Midbrain (tissue), 1 donor: ENCODE data around the gene CNTNAP2.

Experiments
- DNase-seq: peaks from one replicate; lab custom pipeline; 2025; lab: John Stamatoyannopoulos, UW

CNTNAP2 gene

DNA sequence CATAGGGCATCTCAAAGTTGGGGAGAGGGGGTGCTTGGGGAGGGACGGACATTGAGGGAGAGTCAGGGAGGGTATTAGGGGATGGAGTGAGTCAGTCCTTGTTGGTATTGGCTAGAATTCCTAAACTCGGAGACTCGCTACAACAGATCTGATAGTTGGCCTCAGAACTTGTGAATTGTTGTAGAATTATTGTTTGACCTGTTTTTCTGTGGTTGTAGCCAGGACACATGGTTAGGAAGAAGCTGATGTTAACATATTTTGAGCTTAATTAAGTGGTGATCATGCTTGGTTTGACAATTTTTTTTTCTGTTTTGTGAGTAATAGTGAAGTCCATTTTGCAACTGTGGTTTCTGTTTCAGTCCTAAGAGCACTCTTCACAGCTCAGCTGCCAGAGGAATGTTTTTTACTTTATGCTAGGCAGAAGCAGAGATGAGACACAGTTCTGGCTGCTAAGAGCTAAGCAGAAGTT is 1283.7 kb downstream of the CNTNAP2 start:
- no peak for DNase-seq

GRCh38 chr7:147400925-147401324 is 1284.3 kb downstream of the CNTNAP2 start:
- no peak for DNase-seq

GRCh38 chr7:147405621-147406020 is 1289.0 kb downstream of the CNTNAP2 start:
- DNase-seq: no peak

DNA sequence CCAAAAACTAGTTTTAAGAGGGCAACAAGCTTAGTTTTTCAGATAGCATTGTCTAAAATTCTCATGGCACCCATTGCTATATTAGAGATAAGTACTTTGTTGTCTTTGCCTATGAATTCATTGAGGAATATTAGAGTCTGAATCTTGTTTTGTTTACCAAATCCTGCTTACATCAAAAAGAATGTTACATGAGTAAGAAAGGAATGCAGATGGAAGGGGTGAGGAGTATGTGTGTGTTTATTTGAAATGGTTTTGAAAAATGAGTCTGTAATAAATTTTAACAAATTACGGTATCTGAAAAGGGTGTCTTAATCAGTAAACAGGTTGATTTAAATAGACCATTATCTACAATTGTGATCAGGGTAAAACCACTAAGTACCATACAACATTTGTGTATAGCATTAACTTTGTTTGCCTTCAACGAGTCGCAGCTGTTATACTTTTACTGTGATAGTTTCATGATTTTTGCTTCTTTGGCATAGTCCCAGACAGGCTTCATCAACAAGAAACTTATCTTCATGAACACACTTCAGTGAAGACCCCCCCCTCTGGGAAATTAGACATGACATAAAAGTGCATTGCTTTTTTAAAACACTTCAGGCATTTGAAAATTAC is 1290.0 kb downstream of the CNTNAP2 start:
- DNase-seq: no peak

- DNase-seq: no peak
These were observed 1294.5 kb downstream of the CNTNAP2 start for GRCh38 chr7:147411096-147411495.

- DNase-seq: no peak
These were observed 1295.5 kb downstream of the CNTNAP2 start for GRCh38 chr7:147412109-147412508.

DNA sequence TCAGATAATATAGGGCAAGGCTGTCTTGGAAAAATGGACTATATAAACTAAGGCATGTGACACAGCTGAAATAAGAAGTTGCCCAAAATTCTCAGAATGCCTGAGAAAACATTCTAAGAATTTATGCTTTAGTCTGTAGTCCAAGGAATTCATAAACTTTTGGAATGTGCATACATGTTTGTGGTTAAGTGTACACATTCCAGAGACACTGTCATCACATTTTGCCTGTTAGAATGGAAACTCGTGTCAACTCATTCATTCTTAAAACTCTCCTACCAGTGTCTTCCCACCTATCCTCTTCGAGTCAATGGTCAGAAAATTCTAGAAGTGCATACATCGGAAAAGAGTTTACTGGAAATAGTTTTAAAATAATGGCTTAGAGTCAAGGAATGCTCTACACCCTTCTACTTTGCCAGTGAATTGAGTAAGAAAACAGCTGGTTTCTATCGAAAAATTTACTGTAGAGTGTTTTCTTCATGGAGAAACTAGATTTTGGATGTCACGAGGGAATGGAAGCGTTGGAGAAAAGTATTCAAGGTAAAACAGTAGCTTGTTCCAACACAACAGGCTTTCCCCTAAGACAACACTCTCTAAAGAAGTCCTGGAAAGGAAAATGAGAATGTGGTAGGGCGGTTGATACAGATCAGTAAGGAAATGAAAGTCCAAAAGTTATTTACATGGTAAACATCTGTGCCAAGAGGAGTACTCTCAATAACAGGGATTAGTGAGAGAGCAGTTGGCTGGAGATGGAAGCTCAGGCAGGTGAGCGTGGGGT is 1296.4 kb downstream of the CNTNAP2 start:
- DNase-seq: no peak

DNA sequence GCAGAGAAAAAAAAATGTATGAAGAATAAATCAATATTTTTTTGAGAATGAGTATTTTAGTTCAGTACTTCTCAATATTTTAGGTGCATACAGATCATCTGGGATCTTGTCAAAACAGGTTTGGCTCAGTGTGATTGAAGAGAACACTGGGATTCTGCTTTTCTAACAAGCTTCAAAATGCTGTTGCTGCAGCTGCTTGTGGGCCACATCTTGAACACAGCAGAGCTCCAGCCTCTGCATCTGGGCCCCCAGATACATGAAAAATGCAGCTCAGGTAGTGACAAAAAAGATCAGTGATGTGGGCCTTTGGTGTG is 1296.9 kb downstream of the CNTNAP2 start:
- no peak for DNase-seq

GRCh38 chr7:147415991-147416390 is 1299.4 kb downstream of the CNTNAP2 start:
- DNase-seq: no peak

DNA sequence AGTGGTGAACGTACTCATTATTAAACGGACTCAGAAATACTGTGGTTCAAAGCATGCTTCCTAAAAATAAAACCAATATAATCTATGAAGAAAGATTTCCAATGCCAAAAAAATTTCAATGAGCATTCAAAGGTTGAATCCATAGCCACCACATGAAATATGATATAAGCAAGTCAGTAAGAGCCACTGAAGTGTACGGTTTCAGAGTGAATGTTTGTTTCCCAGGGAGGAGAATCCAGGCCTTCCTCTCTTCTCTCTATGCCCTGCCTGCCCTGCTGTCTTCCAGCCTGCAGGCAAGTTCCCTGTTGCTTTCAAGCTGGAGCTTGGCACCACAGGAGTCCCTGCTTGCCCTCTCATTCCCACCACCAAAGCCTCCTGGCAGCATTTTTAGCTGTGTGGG is 1302.4 kb downstream of the CNTNAP2 start:
- no peak for DNase-seq

DNA sequence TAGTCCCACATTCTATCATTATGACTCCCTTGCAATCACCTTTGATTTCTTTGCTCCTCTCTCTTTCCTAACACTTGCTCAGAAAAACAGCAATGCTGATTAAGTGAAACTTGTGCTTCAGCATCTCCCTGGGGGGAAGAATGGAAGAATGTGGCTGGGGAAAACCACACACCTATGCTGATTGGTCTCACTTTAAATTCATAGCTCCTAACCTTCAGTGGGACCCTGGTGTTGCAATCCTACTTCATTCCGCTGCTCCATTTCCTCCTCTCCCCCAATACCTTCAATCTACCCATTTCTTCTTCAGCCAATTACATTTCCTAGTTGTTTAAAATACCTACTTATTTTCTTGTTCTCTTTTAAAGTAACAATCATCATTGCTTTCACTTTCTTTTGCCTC is 1307.3 kb downstream of the CNTNAP2 start:
- no peak for DNase-seq

- no peak for DNase-seq
These were observed 1311.5 kb downstream of the CNTNAP2 start for GRCh38 chr7:147428075-147428474.

- DNase-seq: no peak
These were observed 1313.4 kb downstream of the CNTNAP2 start for GRCh38 chr7:147429961-147430360.

- peak; percentile 54 for DNase-seq
These were observed 1315.5 kb downstream of the CNTNAP2 start for GRCh38 chr7:147432079-147432478.

DNA sequence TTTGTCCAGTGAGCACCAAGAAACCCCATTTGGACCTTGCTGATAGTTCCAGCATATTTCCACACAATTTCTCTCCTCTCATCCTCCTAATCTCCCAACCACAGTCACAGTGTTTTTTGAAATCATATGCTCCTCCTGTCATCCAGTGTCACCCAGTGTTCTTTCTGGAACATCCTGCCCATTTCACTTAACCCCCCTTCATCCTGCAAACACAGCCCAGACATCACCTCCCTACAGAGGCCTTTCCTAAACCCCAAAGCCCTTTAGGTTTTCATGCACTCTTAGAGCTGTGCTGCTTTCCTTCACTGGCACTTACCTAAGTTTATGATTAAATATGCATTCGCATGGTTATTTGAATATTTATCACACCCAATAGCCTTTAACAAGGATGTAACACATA is 1316.0 kb downstream of the CNTNAP2 start:
- no peak for DNase-seq

GRCh38 chr7:147436718-147437117 is 1320.1 kb downstream of the CNTNAP2 start:
- no peak for DNase-seq

GRCh38 chr7:147438216-147438615 is 1321.6 kb downstream of the CNTNAP2 start:
- no peak for DNase-seq

DNA sequence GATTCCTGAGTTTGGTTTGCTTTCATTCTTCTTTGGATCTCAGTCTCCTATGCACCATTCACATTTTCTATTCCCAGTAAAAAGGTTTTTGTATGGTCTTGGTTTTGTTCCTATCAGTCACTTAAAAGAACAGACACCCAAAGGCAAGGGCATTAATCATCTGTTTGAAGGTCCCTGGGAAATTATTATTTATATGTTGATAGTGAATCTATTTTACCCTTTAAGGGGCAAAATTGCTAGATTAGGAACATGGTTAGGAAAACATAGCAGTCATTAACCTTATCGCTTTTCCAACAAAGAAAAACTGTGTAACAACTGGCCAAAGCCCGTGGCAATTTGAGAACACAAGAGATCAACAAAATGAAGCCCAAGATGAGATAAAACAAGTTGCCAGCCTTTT is 1327.3 kb downstream of the CNTNAP2 start:
- no peak for DNase-seq

DNA sequence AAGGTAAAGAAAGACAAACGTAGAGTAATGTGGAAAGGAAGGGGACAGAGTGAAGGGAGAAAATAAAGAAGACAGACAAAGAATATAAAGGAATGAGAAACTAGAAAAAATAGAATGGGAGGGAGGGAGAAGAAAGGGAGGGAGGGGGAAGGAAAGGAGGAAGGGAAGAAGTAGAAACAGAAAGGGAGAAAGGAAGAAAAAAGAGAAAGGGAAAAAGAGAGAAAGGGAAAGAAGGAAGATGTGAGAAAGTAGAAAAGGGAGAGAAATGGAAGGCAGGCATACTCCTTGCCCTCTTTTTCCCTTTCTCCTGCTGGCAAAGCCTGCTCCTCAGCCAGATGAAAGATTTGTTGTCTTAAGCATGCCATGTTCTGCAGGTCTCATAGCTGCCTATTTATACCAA is 1336.2 kb downstream of the CNTNAP2 start:
- no peak for DNase-seq

DNA sequence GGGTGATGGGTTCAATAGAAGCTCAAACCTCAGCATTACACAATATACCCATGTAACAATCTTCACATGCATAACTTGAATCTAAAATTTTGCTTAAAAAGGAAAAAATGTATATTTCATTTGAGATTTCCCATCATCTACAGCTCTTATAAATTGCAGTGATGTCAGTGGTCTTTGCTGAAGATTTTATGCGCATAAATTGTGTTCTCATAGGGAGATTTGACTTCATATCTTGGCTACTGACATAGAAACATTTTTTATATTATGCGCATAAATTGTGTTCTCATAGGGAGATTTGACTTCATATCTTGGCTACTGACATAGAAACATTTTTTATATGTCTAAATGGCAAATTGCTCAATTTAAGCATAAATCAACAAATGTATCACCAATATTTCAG is 1348.6 kb downstream of the CNTNAP2 start:
- no peak for DNase-seq

DNA sequence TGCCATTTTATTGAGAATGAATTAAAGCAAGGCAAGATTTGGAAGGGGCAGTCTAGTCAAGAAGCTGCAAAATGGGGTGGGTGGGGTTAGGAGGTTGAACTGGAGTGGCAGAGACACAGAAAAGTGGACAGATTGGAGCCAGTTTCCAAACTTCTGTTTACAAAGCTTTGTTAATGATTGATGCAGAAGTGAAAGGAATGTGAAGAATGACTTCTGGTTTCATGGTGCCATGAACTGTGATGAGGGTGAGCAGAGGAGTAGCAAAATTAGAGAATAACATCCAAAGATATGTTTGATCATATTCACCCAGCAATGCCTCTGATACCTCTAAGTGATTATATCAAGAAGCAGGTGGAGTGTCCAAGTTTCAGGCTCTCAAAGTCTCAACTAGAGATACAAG is 1356.0 kb downstream of the CNTNAP2 start:
- no peak for DNase-seq

GRCh38 chr7:147474862-147475261 is 1358.3 kb downstream of the CNTNAP2 start:
- DNase-seq: no peak

GRCh38 chr7:147477526-147477925 is 1360.9 kb downstream of the CNTNAP2 start:
- no peak for DNase-seq

- DNase-seq: no peak
These were observed 1362.2 kb downstream of the CNTNAP2 start for GRCh38 chr7:147478796-147479195.
